ENCODE results near the gene ZNF280B. TPM values are rescaled to one million over a fixed set of nuclear protein-coding genes. Genes with fewer than 3 reads are reported as not detected.

Gene ZNF280B
- total and polyA plus RNA-seq, 9 of the 15 experiments (the other 6 are each of a cell fraction or from before 2014, with no cell fraction given), result 7.7 to 29.9 (median 20.0) TPM

GRCh38 chr22:22554587-22555284 is 46.2 kb upstream of the ZNF280B start (continued):
- TF ChIP-seq REST (IDR thresholded peaks at IDR 0.05; ENCODE audit: borderline replicate concordance) (no peak), REST (CRISPR knock-in tag; IDR thresholded peaks at IDR 0.05; ENCODE audit: low read depth) (no peak)

Measured in K562 (cell line).